NCI-H1417 treated with DMSO at 0.1 percent for 48 hours (cell line): ENCODE data around the gene CXCL1.
"Not testable (repeated sequence)": the region's sequence is repeated elsewhere in the genome, so short reads cannot be mapped to it uniquely, and the experiment has no call there.

ENCODE experiments used
- DNase-seq: peaks from one replicate; lab custom pipeline; 2025; lab: John Stamatoyannopoulos, UW

CXCL1 gene

GRCh38 chr4:73883306-73883705 is 14.1 kb downstream of the CXCL1 start:
- DNase-seq = no peak

GRCh38 chr4:73885574-73886267 is 16.5 kb downstream of the CXCL1 start:
- DNase-seq = no peak

GRCh38 chr4:73891326-73891725 is 22.1 kb downstream of the CXCL1 start:
- no peak for DNase-seq

- DNase-seq = no peak
These were observed 22.7 kb downstream of the CXCL1 start for GRCh38 chr4:73891739-73892405.

- no peak for DNase-seq
These were observed 23.8 kb downstream of the CXCL1 start for GRCh38 chr4:73892966-73893365.

- no peak for DNase-seq
These were observed 24.8 kb downstream of the CXCL1 start for GRCh38 chr4:73894001-73894400.

GRCh38 chr4:73895201-73896175 is 26.3 kb downstream of the CXCL1 start:
- no peak for DNase-seq

- no peak for DNase-seq
These were observed 27.2 kb downstream of the CXCL1 start for GRCh38 chr4:73896416-73896815.

- no peak for DNase-seq
These were observed 28.4 kb downstream of the CXCL1 start for GRCh38 chr4:73897380-73898136.

GRCh38 chr4:73899338-73899737 is 30.1 kb downstream of the CXCL1 start:
- DNase-seq = not testable (repeated sequence)

- no peak for DNase-seq
These were observed 31.8 kb downstream of the CXCL1 start for GRCh38 chr4:73901031-73901430.

GRCh38 chr4:73902038-73902637 is 32.9 kb downstream of the CXCL1 start:
- DNase-seq = no peak

- no peak for DNase-seq
These were observed 33.8 kb downstream of the CXCL1 start for GRCh38 chr4:73902817-73903547.

GRCh38 chr4:73904491-73904890 is 35.3 kb downstream of the CXCL1 start:
- no peak for DNase-seq

GRCh38 chr4:73908965-73909364 is 39.8 kb downstream of the CXCL1 start:
- DNase-seq = no peak

GRCh38 chr4:73911746-73912145 is 42.6 kb downstream of the CXCL1 start:
- DNase-seq = no peak

- DNase-seq = no peak
These were observed 43.0 kb downstream of the CXCL1 start for GRCh38 chr4:73912191-73912590.

GRCh38 chr4:73914071-73914470 is 44.9 kb downstream of the CXCL1 start:
- no peak for DNase-seq

- DNase-seq = no peak
These were observed 47.2 kb downstream of the CXCL1 start for GRCh38 chr4:73916172-73916925.

GRCh38 chr4:73917081-73917501 is 47.9 kb downstream of the CXCL1 start:
- no peak for DNase-seq
